ENCODE results near the gene SCMH1.

DNA sequence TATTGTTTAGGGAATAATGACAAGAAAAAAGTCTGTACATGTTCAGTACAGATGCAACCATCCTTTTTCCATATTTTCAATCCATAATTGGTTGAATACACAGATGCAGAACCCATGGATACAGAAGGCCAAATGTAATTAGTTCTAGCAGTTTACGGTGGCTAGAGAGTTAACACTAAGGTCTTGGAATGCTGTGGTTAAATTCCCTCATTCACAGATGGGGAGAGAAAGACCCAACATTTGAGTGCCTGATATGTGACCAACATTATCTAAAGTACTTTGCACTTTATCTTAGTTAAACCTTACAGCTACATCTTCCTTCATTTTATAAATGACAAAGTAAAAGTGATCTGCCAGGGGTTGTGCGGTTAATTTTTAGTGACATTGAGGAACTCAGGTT, 5.3 kb downstream of the SCMH1 start:
- TF ChIP-seq, protein P1, sequence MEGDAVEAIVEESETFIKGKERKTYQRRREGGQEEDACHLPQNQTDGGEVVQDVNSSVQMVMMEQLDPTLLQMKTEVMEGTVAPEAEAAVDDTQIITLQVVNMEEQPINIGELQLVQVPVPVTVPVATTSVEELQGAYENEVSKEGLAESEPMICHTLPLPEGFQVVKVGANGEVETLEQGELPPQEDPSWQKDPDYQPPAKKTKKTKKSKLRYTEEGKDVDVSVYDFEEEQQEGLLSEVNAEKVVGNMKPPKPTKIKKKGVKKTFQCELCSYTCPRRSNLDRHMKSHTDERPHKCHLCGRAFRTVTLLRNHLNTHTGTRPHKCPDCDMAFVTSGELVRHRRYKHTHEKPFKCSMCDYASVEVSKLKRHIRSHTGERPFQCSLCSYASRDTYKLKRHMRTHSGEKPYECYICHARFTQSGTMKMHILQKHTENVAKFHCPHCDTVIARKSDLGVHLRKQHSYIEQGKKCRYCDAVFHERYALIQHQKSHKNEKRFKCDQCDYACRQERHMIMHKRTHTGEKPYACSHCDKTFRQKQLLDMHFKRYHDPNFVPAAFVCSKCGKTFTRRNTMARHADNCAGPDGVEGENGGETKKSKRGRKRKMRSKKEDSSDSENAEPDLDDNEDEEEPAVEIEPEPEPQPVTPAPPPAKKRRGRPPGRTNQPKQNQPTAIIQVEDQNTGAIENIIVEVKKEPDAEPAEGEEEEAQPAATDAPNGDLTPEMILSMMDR (IDR thresholded peaks at IDR 0.05; ENCODE audit: low read depth, low read length): no peak
- TF ChIP-seq EZH2phosphoT487 (IDR thresholded peaks at IDR 0.05; ENCODE audit: low read depth): no peak

All from OCI-LY3 (cell line).